H9 (cell line): Measurements from ENCODE around the gene DYNC2H1. TPM values are rescaled to one million over a fixed set of nuclear protein-coding genes. Genes with fewer than 3 reads are reported as not detected.

Experiments used
- DNase-seq: peaks from one replicate; pipeline ENCODE4 v3.0.0-alpha.2; 2017
- H2AFZ ChIP-seq: one replicate; pipeline ENCODE4 v1.6.1; 2013; ENCODE audit warnings: mild to moderate bottlenecking, low read length, control low read depth, moderate library complexity
- H2AK5ac ChIP-seq: 2 replicates; pipeline ENCODE4 v1.6.1; 2013; ENCODE audit warnings: low read length, control low read depth, mixed read lengths; ENCODE audit not compliant: insufficient read length
- H2BK120ac ChIP-seq: one replicate; pipeline ENCODE4 v1.6.1; 2013; ENCODE audit warnings: low read depth, mild to moderate bottlenecking, low read length, control low read depth, inconsistent platforms; ENCODE audit not compliant: poor library complexity, severe bottlenecking
- H2BK12ac ChIP-seq: 2 replicates; pipeline ENCODE4 v1.6.1; 2013; ENCODE audit warnings: low read length, control low read depth, mixed read lengths, low read depth; ENCODE audit not compliant: insufficient read length
- H2BK15ac ChIP-seq: 2 replicates; pipeline ENCODE4 v1.6.1; 2013; ENCODE audit warnings: low read depth, low read length, control low read depth
- H2BK20ac ChIP-seq: one replicate; pipeline ENCODE4 v1.6.1; 2013; ENCODE audit warnings: low read depth, mild to moderate bottlenecking, low read length, control low read depth, inconsistent platforms; ENCODE audit not compliant: poor library complexity, severe bottlenecking
- H2BK5ac ChIP-seq: 2 replicates; pipeline ENCODE4 v1.6.1; 2013; ENCODE audit warnings: low read length, control low read depth, mixed read lengths; ENCODE audit not compliant: insufficient read length
- H3K14ac ChIP-seq: 2 replicates; pipeline ENCODE4 v1.6.1; 2013; ENCODE audit warnings: low read length, control low read depth; ENCODE audit not compliant: insufficient read depth
- H3K18ac ChIP-seq: 2 replicates; pipeline ENCODE4 v1.6.1; 2013; ENCODE audit warnings: low read depth, mild to moderate bottlenecking, mixed read lengths, low read length, control low read depth; ENCODE audit not compliant: insufficient read length
- H3K23ac ChIP-seq: 2 replicates; pipeline ENCODE4 v1.6.1; 2013; ENCODE audit warnings: low read length, control low read depth, mixed read lengths, low read depth; ENCODE audit not compliant: insufficient read length
- H3K23me2 ChIP-seq: 2 replicates; pipeline ENCODE4 v1.6.1; 2013; ENCODE audit warnings: low read depth, mild to moderate bottlenecking, mixed read lengths, low read length, control low read depth; ENCODE audit not compliant: insufficient read length, poor library complexity, severe bottlenecking
- H3K27ac ChIP-seq: 2 replicates; pipeline ENCODE4 v1.5.1; 2013; ENCODE audit warnings: low read length, control low read depth, mixed read lengths, low read depth; ENCODE audit not compliant: insufficient read length
- H3K27me3 ChIP-seq: 2 replicates; pipeline ENCODE4 v1.6.1; 2013; ENCODE audit warnings: low read length, control low read depth, inconsistent platforms; ENCODE audit not compliant: insufficient read depth
- H3K4ac ChIP-seq: 2 replicates; pipeline ENCODE4 v1.6.1; 2013; ENCODE audit warnings: low read depth, mild to moderate bottlenecking, control low read depth, inconsistent platforms, low read length, moderate library complexity
- H3K4me1 ChIP-seq: 2 replicates; pipeline ENCODE4 v1.6.1; 2013; ENCODE audit warnings: low read length, control low read depth, inconsistent platforms; ENCODE audit not compliant: insufficient read depth
- H3K4me2 ChIP-seq: 2 replicates; pipeline ENCODE4 v1.6.1; 2013; ENCODE audit warnings: low read length, control low read depth, mixed read lengths; ENCODE audit not compliant: insufficient read length, insufficient read depth
- H3K56ac ChIP-seq: 2 replicates; pipeline ENCODE4 v1.6.1; 2013; ENCODE audit warnings: low read depth, mild to moderate bottlenecking, mixed read lengths, low read length, control low read depth; ENCODE audit not compliant: insufficient read length
- H3K79me1 ChIP-seq: 2 replicates; pipeline ENCODE4 v1.6.1; 2013; ENCODE audit warnings: low read depth, mild to moderate bottlenecking, moderate library complexity, low read length, control low read depth, inconsistent platforms; ENCODE audit not compliant: insufficient read depth, poor library complexity, severe bottlenecking
- H3K79me2 ChIP-seq: 2 replicates; pipeline ENCODE4 v1.6.1; 2013; ENCODE audit warnings: low read length, control low read depth, inconsistent platforms; ENCODE audit not compliant: insufficient read depth
- H3K9ac ChIP-seq: 2 replicates; pipeline ENCODE4 v1.6.1; 2013; ENCODE audit warnings: low read length, control low read depth, mixed read lengths; ENCODE audit not compliant: insufficient read length; ENCODE audit errors: extremely low read depth
- H3K9me3 ChIP-seq: one replicate; pipeline ENCODE4 v1.6.1; 2013; ENCODE audit warnings: low read depth, low read length, inconsistent platforms; ENCODE audit not compliant: control insufficient read depth
- H3T11ph ChIP-seq: one replicate; pipeline ENCODE4 v1.6.1; 2013; ENCODE audit warnings: mild to moderate bottlenecking, low read length, control low read depth, inconsistent platforms
- H4K20me1 ChIP-seq: one replicate; pipeline ENCODE4 v1.6.1; 2013; ENCODE audit not compliant: control insufficient read depth, insufficient read length, insufficient read depth
- H4K5ac ChIP-seq: 2 replicates; pipeline ENCODE4 v1.6.1; 2013; ENCODE audit warnings: low read depth, mild to moderate bottlenecking, mixed read lengths, low read length, control low read depth; ENCODE audit not compliant: insufficient read length
- H4K8ac ChIP-seq: replicated peaks from 2 replicates; pipeline ENCODE4 v1.6.1; 2013; ENCODE audit warnings: low read length, control low read depth, mixed read lengths, low read depth; ENCODE audit not compliant: insufficient read length
- H4K91ac ChIP-seq: 2 replicates; pipeline ENCODE4 v1.6.1; 2013; ENCODE audit warnings: low read depth, mild to moderate bottlenecking, moderate library complexity, mixed read lengths, low read length, control low read depth; ENCODE audit not compliant: insufficient read length
- H3K27ac Mint-ChIP-seq, 3 experiments: 2 replicates in 2 of 3; 3 replicates in 1 of 3; pipeline ENCODE4 v1.8.0; 2020 to 2021; ENCODE audit warnings: mixed read lengths in 3 of 3, mild to moderate bottlenecking in 1 of 3, moderate library complexity in 1 of 3
- H3K27me3 Mint-ChIP-seq: 2 replicates; pipeline ENCODE4 v1.8.0; 2021; ENCODE audit warnings: low read depth, mild to moderate bottlenecking, moderate library complexity, mixed read lengths
- H3K36me3 Mint-ChIP-seq, 3 experiments: 2 replicates in 2 of 3; 3 replicates in 1 of 3; pipeline ENCODE4 v1.8.0; 2020 to 2021; ENCODE audit warnings: low read depth in 3 of 3, mixed read lengths in 3 of 3; ENCODE audit not compliant: insufficient read depth in 1 of 3
- H3K4me1 Mint-ChIP-seq, 2 experiments: 2 replicates each; pipeline ENCODE4 v1.8.0; 2020; ENCODE audit warnings: mixed read lengths in 2 of 2
- H3K4me3 Mint-ChIP-seq, 2 experiments: 2 replicates in 1 of 2; 3 replicates in 1 of 2; pipeline ENCODE4 v1.8.0; 2020 to 2021; ENCODE audit warnings: mild to moderate bottlenecking in 2 of 2, mixed read lengths in 2 of 2, moderate library complexity in 1 of 2
- H3K9me3 Mint-ChIP-seq, 2 experiments: 2 replicates in 1 of 2; 3 replicates in 1 of 2; pipeline ENCODE4 v1.8.0; 2020; ENCODE audit warnings: mild to moderate bottlenecking in 2 of 2, mixed read lengths in 2 of 2, moderate library complexity in 1 of 2
- CTCF ChIP-seq: fragments of 200-600 bp; sonication (generic); conservative IDR thresholded peaks from 3 replicates; pipeline ENCODE4 v1.8.0; 2021; ENCODE audit warnings: antibody characterized with exemption, mild to moderate bottlenecking
- WGBS: extraction: QIAGEN DNeasy Blood & Tissue Kit; methylation state at CpG from one replicate; pipeline ENCODE4 v1.1.7; 2013; ENCODE audit warnings: missing lambda C conversion rate, low lambda C conversion rate, mixed read lengths; ENCODE audit not compliant: insufficient read length; ENCODE audit errors: extremely low coverage; 5-methylcytosine and 5-hydroxymethylcytosine counted together
- total RNA-seq: library from RNA; stranded (reverse); gene quantifications from 2 replicates; pipeline ENCODE4 v1.2.1, GENCODE V29; 2021

The DYNC2H1 gene
- total RNA-seq, 1 experiment from 2014 or later: 13.2 TPM

- Histone ChIP-seq H2BK12ac (no peak overlapping the region), H3K4me2 (no peak overlapping the region), H3K9me3 (no peaks in the 10 kb centered on the region), H3K56ac (no peak overlapping the region), H3T11ph (no peak overlapping the region), H3K4me1 (no peaks in the 10 kb centered on the region), H2BK15ac (no peak overlapping the region), H2BK120ac (no peak overlapping the region), H3K27ac (no peak overlapping the region), H4K8ac (no peak overlapping the region), H2AFZ (no peak overlapping the region), H4K5ac (no peak overlapping the region), H2BK20ac (no peak overlapping the region), H3K27me3 (no peaks in the 10 kb centered on the region), H3K4ac (no peak overlapping the region), H4K91ac (no peak overlapping the region), H4K20me1 (no peaks in the 10 kb centered on the region), H3K23ac (no peak overlapping the region), H3K14ac (no peak overlapping the region), H2BK5ac (no peak overlapping the region), H3K9ac (no peak overlapping the region), H2AK5ac (no peak overlapping the region), H3K79me2 (no peaks in the 10 kb centered on the region), H3K23me2 (no peaks in the 10 kb centered on the region), H3K79me1 (no peaks in the 10 kb centered on the region), H3K18ac (no peak overlapping the region)
- no peaks in the 10 kb centered on the region for H3K27me3 Mint-ChIP-seq
- no CpG with 5 or more reads among the region's 1 CpG for WGBS
- no peaks in the 10 kb centered on the region for H3K9me3 Mint-ChIP-seq
- H3K36me3 Mint-ChIP-seq: no peaks in the 10 kb centered on the region
- no peak overlapping the region for H3K4me3 Mint-ChIP-seq
- peaks cover 2 to 7% of the 10 kb centered on the region in 2 experiments; a peak in 3 of 4 replicates for H3K4me1 Mint-ChIP-seq
- DNase-seq: no peak
- TF ChIP-seq CTCF: no peak
- H3K27ac Mint-ChIP-seq: no peak overlapping the region
Measured at GRCh38 chr11:103281301-103281700, 172.1 kb downstream of the DYNC2H1 start.
